Breast epithelium (tissue), 4 donors: ENCODE results near the gene PIK3R2. TPM values are rescaled to one million over a fixed set of nuclear protein-coding genes. Genes with fewer than 3 reads are reported as not detected.
A peak's percentile ranks its signal among the peaks of the same experiment; 100 is the strongest.

Experiments used
- DNase-seq, 2 donors: peaks; one replicate each; pipeline ENCODE4 v3.0.0-alpha.2; 2019; ENCODE audit warnings: low spot score in 2 of 2
- H3K27ac ChIP-seq, 2 donors: fragments of 200-600 bp; sonication (generic) in 1 of 2; one replicate each; pipeline ENCODE4 v1.5.1; 2016 to 2019; ENCODE audit warnings: mild to moderate bottlenecking in 1 of 2
- H3K27me3 ChIP-seq, 2 donors: fragments of 200-600 bp; sonication (generic) in 1 of 2; one replicate each; pipeline versions ENCODE4 v1.5.1 to v1.6.0; 2017 to 2019; ENCODE audit warnings: control low read depth in 1 of 2, mild to moderate bottlenecking in 1 of 2
- H3K36me3 ChIP-seq: fragments of 200-600 bp; one replicate; pipeline ENCODE4 v1.5.1; 2019
- H3K4me1 ChIP-seq, 2 donors: fragments of 200-600 bp; sonication (generic); one replicate each; pipeline ENCODE4 v1.5.1; 2016 to 2019; ENCODE audit warnings: control low read depth in 1 of 2
- H3K4me3 ChIP-seq, 3 donors: fragments of 200-600 bp; sonication (generic); 1 replicate in 2 of 3; 2 replicates in 1 of 3; pipeline ENCODE4 v1.5.1; 2016 to 2019; ENCODE audit warnings: mild to moderate bottlenecking in 3 of 3, moderate library complexity in 2 of 3
- H3K9me3 ChIP-seq, 2 donors: fragments of 200-600 bp; sonication (generic) in 1 of 2; one replicate each; pipeline ENCODE4 v1.5.1; 2016 to 2019; ENCODE audit warnings: control low read depth in 1 of 2
- POLR2A ChIP-seq: fragments of 450-650 bp; IDR thresholded peaks from one replicate; pipeline ENCODE4 v1.6.1; 2016; ENCODE audit warnings: antibody characterized with exemption, mild to moderate bottlenecking, moderate library complexity
- POLR2AphosphoS5 ChIP-seq, 3 donors: sonication (generic); formaldehyde crosslinking; IDR thresholded peaks; one replicate each; pipeline ENCODE4 v1.6.1; 2017; ENCODE audit warnings: antibody characterized with exemption in 3 of 3
- intact Hi-C: fragments of 100-400 bp; cut with DNase I; formaldehyde crosslinking; loops from one replicate; pipeline ENCODE4 v1.15.1; 2023; ENCODE audit warnings: low total_unique reads
- total RNA-seq, 3 donors: library from RNA; depleted of rRNA; stranded (reverse); fragments of >200 nt; gene quantifications; one replicate each; pipeline ENCODE4 v1.1.0, GENCODE V29; 2016
- TF ChIP-seq, protein P1 (sequence below), 3 donors: fragments of 450-650 bp; IDR thresholded peaks; one replicate each; pipeline ENCODE4 v1.5.1; 2016 to 2017; ENCODE audit warnings: antibody characterized with exemption in 3 of 3, mild to moderate bottlenecking in 3 of 3, moderate library complexity in 3 of 3

Gene PIK3R2
- total RNA-seq, 3 donors from 2014 or later, result 8.6 to 12.1 (median 8.8) TPM

DNA sequence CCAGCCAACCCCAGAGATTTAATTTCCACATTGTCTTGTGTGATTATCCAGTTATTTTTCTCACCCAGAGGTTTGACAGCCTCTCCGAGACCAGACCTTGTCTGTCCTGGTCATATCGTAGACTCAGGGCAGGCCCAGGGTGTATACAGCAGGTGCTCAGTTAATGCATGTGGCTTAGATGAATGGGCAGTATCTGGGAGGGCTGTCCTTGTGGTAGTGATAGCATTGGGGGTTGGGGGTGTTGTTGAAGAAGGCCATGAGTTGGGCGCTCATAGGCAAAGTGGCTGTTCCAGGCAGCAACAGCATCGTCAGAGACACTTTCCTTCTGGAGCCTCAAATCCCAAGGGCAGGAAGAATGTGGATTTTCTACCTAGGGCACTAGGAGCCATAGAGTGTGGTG, 38.5 kb upstream of the PIK3R2 start:
- TF ChIP-seq POLR2AphosphoS5 (IDR thresholded peaks at IDR 0.05), result no peak
- no peak for DNase-seq
- Histone ChIP-seq H3K9me3 (no peaks in the 10 kb centered on the region), H3K4me3 (no peak overlapping the region), H3K27ac (no peak overlapping the region), H3K27me3 (no peaks in the 10 kb centered on the region), H3K4me1 (peaks cover 0 to 11% of the 10 kb centered on the region in 2 donors), H3K36me3 (no peaks in the 10 kb centered on the region)
- intact Hi-C loops, result loop anchor here (10.0 kb wide), 1 partner anchor 50 kb away; no protein-coding TSS in a partner anchor

DNA sequence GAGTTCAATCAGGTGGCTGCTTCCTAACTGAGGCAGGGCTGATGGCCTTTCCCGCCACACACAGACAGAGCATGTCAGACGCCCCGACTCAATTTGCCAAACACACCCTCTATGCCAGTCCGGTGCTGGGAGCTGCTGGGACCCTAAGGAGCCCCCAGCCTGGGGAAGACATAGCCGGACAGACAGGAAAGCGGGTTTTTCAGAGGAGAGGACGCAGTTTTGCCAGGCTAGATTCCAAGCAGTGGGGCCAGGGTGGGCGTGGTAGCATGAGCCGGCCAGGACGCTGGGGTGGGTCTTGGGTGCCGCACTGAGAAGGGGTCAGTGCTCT, 35.6 kb upstream of the PIK3R2 start:
- no peaks in the 10 kb centered on the region for H3K27me3 ChIP-seq
- H3K36me3 ChIP-seq, result no peaks in the 10 kb centered on the region
- peak overlapping the region; percentile 75 to 80 (median 78) for H3K4me3 ChIP-seq
- peaks cover 0 to 8% of the 10 kb centered on the region in 2 donors for H3K4me1 ChIP-seq
- no peaks in the 10 kb centered on the region for H3K9me3 ChIP-seq
- H3K27ac ChIP-seq, result peak overlapping the region; percentile 67 to 69
- intact Hi-C loops, result loop anchor here (10.0 kb wide), 1 partner anchor 47 kb away; no protein-coding TSS in a partner anchor
- no peak for DNase-seq
- TF ChIP-seq, protein P1, sequence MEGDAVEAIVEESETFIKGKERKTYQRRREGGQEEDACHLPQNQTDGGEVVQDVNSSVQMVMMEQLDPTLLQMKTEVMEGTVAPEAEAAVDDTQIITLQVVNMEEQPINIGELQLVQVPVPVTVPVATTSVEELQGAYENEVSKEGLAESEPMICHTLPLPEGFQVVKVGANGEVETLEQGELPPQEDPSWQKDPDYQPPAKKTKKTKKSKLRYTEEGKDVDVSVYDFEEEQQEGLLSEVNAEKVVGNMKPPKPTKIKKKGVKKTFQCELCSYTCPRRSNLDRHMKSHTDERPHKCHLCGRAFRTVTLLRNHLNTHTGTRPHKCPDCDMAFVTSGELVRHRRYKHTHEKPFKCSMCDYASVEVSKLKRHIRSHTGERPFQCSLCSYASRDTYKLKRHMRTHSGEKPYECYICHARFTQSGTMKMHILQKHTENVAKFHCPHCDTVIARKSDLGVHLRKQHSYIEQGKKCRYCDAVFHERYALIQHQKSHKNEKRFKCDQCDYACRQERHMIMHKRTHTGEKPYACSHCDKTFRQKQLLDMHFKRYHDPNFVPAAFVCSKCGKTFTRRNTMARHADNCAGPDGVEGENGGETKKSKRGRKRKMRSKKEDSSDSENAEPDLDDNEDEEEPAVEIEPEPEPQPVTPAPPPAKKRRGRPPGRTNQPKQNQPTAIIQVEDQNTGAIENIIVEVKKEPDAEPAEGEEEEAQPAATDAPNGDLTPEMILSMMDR (IDR thresholded peaks at IDR 0.05), result no peak
- TF ChIP-seq POLR2A (no peak), POLR2AphosphoS5 (IDR thresholded peaks at IDR 0.05) (no peak)

DNA sequence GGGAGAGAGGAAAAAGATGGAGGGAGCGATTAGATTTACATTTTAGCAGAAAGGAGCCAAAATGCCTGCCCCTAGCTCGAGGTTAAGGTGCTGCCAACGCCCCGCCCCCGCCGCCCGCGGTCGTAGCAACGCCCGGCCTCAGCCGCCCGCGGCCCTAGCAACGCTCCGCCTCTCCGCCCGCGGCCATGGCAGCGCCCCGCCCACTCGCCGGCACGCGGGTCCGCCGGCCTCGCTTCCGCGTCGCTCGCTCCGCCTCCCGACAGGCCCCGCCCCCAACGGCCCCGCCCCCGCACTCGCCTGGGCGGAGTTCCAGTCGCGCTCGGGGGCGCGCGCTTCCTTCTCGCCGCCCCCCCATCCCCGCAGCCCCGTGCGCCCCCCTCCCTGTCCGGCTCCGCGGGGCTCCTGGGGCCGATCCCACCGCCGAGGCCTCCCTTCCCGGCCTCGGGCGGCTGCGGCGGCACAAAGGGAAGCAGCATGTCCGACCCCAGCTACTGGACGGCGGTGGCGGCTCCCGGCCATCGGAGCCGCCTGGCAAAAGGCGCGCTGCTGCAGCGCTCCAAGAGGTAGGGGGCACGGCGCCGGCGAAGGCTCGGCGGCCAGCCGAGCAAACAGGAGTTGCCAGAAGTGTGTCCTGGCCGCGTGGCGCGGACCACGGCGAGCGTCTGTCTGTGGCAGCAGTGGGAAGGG, 35.1 kb upstream of the PIK3R2 start:
- H3K27ac ChIP-seq, result peak overlapping the region; percentile 67 to 69
- H3K27me3 ChIP-seq, result no peaks in the 10 kb centered on the region
- peak overlapping the region; percentile 75 to 80 (median 78) for H3K4me3 ChIP-seq
- H3K4me1 ChIP-seq, result peaks cover 0 to 8% of the 10 kb centered on the region in 2 donors
- intact Hi-C loops, result loop anchor here (10.0 kb wide), 1 partner anchor 47 kb away; no protein-coding TSS in a partner anchor
- H3K36me3 ChIP-seq, result no peaks in the 10 kb centered on the region
- no peaks in the 10 kb centered on the region for H3K9me3 ChIP-seq
- TF ChIP-seq, protein P1 (IDR thresholded peaks at IDR 0.05), result no peak
- TF ChIP-seq POLR2AphosphoS5 (IDR thresholded peaks at IDR 0.05), result no peak
- DNase-seq, result peak; percentile 52 to 73

DNA sequence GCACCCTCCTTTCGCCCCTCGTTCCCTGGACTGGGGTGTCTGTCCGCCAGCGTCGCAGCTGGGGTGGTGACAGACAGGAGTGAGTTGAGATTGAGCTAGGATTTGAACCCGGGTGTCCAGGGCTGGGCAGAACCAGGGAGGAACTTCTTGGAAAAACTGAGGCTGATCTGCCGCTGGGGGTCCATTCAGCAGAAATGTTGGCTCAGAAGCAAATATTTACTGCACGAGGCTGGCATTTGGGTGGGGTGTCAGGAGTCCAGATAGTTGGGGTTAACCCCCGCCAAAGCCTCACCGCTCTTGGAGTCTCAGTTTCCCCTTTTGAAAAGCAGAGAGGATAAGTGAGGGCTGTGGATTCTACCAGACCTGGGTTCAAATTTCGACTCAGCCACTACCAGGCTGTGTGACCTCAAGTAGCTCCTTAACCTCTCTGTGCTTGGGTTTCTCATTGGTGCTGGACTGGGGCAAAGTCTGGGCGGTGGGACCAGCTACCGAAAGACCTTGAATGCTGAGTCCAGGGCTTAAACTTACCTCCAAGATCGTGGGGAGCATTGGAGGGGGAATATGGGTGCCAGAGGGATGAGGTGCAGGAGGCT, 34.4 kb upstream of the PIK3R2 start:
- no peaks in the 10 kb centered on the region for H3K27me3 ChIP-seq
- H3K9me3 ChIP-seq, result no peaks in the 10 kb centered on the region
- intact Hi-C loops, result loop anchor here (1.0 to 10.0 kb wide), 2 partner anchors 23 to 46 kb away; no protein-coding TSS in a partner anchor
- H3K4me3 ChIP-seq, result peak overlapping the region; percentile 75 to 80 (median 78)
- TF ChIP-seq POLR2A (no peak), POLR2AphosphoS5 (IDR thresholded peaks at IDR 0.05) (no peak)
- TF ChIP-seq, protein P1 (IDR thresholded peaks at IDR 0.05), result no peak
- DNase-seq, result no peak
- H3K36me3 ChIP-seq, result no peaks in the 10 kb centered on the region
- peaks cover 0 to 8% of the 10 kb centered on the region in 2 donors for H3K4me1 ChIP-seq
- H3K27ac ChIP-seq, result peak overlapping the region; percentile 67 to 69

DNA sequence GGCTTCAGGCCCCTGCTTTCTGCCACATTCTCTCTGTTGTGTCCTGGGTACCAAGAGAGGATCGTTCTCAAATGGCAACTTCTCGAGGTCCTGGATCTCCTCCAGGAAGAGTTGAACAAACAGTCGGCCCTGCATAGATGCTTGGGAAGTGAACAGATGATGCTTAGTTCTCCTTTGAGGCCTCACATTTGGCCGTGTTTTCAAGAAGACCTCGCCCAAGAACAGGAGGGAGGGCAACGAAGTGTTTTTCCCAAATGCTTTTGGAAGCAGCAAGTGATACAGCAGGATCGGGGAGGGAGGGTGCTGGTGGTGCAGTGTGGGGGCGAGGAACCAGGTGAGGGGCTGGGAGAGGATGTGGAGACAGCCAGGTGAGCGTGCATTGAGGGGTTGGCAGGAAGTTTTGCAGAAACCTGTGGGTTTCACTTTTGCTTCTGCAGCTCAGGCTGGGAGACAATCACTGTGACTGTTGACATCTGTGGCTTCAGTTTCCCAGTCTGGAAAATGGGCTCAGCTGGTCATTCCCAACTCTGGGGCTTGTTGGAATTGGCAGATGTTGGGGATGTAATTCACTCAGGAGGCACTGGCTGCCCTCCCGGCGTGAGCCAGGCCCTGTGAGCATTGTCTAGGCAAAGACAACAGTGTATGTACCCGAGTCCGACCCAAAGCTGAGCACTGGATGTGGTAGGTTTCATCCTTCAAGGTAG, 33.8 kb upstream of the PIK3R2 start:
- H3K4me3 ChIP-seq, result peak overlapping the region in 2 of 3 donors; percentile 78 to 80
- H3K36me3 ChIP-seq, result no peaks in the 10 kb centered on the region
- TF ChIP-seq, protein P1 (IDR thresholded peaks at IDR 0.05), result no peak
- no peak for TF ChIP-seq POLR2A
- no peak for TF ChIP-seq POLR2AphosphoS5 (IDR thresholded peaks at IDR 0.05)
- no peak for DNase-seq
- H3K27me3 ChIP-seq, result no peaks in the 10 kb centered on the region
- intact Hi-C loops, result loop anchor here (1.0 to 10.0 kb wide), 2 partner anchors 22 to 46 kb away; no protein-coding TSS in a partner anchor
- peak overlapping the region; percentile 67 to 69 for H3K27ac ChIP-seq
- no peaks in the 10 kb centered on the region for H3K9me3 ChIP-seq
- H3K4me1 ChIP-seq, result peaks cover 0 to 8% of the 10 kb centered on the region in 2 donors
